Stimulated activated CD8-positive, alpha-beta memory T cell treated with anti-CD3 and anti-CD28 coated beads, Interleukin-15, amount 100 ng/mL, for 1 hour (primary cell): ENCODE measurements around the gene TMEM248.
"Not testable (repeated sequence)": the region's sequence is repeated elsewhere in the genome, so short reads cannot be mapped to it uniquely, and the experiment has no call there.

ENCODE experiments used
- DNase-seq: peaks from one replicate; pipeline ENCODE4 v3.0.0-alpha.2; 2020; ENCODE audit warnings: low read depth

TMEM248 gene, protein sequence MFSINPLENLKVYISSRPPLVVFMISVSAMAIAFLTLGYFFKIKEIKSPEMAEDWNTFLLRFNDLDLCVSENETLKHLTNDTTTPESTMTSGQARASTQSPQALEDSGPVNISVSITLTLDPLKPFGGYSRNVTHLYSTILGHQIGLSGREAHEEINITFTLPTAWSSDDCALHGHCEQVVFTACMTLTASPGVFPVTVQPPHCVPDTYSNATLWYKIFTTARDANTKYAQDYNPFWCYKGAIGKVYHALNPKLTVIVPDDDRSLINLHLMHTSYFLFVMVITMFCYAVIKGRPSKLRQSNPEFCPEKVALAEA

GRCh38 chr7:66920769-66921395 lies at the start of gene TMEM248:
TSS of gene TMEM248 (plus strand) at chr7:66921225. CDS start at chr7:66941866, 20,641 bp downstream.
- DNase-seq, result peak; percentile 80

- no peak for DNase-seq
These were observed 47.5 kb upstream of the TMEM248 start for GRCh38 chr7:66873476-66873875.

DNA sequence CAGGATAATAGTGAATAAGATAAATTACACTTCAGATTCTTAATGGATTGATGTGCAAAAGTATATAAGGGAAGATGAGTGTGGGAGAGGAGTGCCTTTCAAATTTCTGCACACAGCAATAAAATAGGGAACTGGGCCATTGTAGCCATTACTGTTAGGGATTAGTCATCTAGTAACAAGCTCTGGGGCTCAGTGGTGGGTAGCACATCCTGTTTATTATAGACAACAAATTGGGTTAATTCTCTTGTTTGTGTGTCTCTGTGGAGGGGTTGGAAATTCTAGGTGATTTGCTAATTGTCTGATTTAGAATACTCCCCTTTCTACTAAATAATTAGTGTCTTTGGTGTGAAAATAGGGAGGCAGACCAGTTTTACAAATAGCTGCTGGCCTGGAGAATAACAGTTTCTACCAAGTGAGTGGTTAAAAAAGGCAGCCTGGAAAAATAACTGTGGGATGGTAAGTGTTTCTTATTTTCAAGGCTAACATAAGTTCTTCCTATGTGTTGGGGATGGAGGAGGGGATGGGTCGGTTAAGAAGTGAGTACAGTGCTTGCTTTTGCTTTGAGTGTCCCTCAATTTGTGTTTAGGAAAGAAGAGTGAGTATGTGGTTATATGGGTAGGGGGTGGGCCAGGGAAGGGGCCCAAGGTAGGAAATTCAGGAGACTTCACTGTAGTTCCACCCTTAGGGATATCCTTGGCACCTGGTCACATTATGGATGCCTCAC lies 43.3 kb upstream of the TMEM248 start:
- DNase-seq, result no peak

- DNase-seq, result not testable (repeated sequence)
These were observed 42.7 kb upstream of the TMEM248 start for GRCh38 chr7:66878301-66878685.

DNA sequence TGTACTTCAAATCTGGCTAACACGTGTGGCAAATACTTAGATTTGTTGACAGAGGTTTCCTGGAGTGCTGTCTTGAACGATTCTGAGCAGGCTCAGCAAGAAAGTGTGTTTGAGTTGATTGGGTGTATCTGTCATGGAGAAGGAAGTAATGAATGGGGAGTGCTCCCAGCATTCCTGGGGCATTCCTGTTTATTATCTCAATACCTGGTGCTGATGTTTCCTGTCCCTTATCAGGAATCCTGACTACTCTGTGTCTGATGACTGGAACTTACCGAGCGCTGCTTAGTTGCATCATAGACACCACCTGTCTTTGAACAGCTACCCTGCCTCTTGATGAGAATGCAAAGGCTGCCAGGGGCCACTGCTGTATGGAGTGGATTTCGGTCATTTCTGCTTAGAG lies 41.0 kb upstream of the TMEM248 start:
- DNase-seq, result no peak

DNA sequence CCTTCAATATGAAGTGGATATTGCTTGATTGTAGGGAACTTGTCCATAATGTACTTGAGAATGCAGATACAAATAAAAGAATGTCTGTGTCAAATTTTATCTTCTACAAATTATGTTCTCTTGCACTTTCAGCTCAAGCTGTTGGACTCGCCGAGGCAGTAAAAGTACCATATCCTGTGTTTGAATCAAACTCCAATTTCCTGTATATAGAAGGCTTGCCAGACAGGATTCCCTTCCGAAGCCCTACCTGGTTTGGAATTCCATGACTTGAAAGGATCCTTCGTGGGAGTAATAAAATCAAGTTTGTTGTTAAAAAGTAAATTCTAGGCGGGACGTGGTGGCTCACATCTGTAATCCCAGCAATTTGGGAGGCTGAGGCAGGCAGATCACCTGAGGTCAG lies 40.4 kb upstream of the TMEM248 start:
- DNase-seq, result not testable (repeated sequence)

DNA sequence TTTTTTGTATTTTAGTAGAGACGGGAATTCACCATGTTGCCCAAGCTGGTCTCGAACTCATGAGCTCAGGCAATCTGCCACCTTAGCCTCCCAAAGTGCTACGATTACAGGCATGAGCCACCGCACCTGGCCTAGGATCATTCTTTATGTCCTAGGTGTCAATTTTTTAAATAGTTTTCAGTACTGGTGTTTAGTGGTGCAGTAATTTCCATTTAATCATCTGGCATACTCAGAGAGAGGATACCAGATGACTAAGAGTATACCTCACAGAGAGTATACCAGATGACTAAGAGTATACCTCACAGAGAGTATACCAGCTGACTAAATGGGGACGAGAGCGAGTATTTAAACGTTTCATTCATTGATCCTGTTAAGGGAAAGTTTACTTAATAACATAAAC lies 37.3 kb upstream of the TMEM248 start:
- no peak for DNase-seq

DNA sequence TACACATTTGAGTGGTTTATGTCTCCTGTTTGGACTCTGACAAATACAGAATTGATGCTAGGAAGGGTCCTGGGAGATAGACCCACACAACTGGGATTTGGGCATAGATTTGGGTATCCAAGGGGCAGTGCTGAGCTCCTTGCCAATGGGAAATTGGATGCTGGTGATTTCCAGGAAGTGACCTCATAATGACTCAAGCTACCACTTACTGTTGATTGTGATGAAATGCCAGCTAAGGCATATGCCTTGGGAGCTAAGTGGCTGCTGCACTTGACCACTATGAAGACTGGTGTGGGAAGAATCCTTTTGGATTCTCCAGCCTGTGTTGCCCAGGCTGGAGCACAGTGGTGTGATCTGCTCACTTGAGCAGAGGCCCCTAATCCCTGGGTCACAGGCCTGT lies 36.5 kb upstream of the TMEM248 start:
- not testable (repeated sequence) for DNase-seq

DNA sequence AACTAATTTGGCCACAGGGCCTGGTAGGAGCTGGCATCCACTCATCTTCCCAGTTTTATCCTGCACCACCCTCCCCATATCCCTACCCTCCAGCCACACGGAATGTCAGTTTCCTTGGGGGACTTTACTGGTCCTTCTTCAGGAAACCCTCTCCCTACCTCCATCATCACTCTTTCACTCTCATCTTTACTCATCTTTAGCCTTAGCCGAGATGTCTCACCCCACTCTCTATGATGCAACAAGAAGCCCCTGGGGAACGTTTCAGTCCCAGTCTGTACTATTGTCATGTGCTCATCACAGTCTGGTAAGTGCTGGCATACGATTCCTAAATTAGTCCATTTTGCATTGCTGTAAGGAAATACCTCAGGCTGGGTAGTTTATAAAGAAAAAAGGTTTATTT lies 34.9 kb upstream of the TMEM248 start:
- DNase-seq, result no peak

- DNase-seq, result not testable (repeated sequence)
These were observed 32.8 kb upstream of the TMEM248 start for GRCh38 chr7:66888223-66888622.

- DNase-seq, result no peak
These were observed 26.5 kb upstream of the TMEM248 start for GRCh38 chr7:66894463-66895080.

DNA sequence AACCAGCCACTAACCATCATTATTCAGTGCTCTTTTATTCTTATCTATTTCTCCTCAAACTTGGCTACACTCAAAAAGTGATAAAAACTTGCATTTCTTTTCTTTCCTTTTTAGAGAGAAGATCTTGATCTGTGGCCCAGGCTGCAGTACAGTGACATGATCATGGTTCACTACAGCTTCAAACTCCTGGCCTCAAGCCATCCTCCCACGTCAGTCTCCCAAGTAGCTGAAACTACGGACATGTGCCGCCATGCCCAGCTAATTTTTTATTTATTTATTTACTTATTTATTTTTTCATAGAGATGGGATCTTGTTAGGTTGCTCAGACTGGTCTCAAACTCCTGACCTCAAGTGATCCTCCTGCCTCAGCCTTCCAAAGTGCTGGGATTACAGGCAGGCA lies 24.6 kb upstream of the TMEM248 start:
- DNase-seq, result no peak

- no peak for DNase-seq
These were observed 21.3 kb upstream of the TMEM248 start for GRCh38 chr7:66899552-66900280.

DNA sequence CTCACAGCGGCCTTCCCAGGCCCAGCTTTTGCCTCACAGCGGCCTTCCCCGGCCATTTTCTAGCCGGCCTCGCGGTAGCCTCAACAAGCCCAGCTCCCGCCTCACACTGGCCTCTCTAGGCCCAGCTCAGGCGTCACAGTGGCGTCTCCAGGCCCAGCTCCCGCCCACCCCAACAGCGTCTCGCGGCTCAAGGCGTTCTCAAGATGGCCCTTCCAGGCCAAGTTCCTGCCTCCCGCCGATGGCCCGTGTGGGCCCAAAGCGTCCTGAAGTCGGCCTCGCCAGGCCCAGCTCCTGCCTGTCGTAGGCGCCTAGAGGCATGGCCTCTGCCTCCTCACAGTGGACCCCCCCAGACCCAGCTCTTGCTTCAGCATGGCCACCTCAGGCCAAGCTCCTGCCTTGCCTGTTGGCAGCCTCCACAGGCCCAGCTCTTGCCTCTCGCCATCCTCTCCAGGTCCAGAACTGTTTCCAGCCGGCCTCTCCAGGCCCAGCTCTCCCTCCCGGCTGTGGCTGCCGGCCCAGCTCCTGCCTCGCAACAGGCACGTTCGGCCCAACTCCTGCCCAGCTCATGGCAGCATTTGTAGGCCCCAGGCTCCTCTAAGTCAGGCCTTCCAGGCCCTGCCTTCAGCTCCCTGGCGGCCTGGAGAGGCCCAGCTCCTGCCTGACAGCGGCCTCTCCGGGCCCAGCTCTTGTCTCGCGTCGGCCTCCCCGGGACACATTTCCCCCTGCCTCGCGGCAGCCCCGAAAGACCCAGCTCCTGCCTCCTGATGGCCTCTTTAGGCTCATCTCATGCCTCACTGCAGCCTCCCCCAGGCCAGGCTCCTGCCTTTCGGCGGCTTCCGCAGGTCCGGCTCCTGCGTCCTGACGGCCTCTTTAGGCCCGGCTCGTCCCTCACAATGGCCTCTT lies 18.8 kb upstream of the TMEM248 start:
- no peak for DNase-seq

GRCh38 chr7:66902844-66903180 lies 18.2 kb upstream of the TMEM248 start:
- no peak for DNase-seq

DNA sequence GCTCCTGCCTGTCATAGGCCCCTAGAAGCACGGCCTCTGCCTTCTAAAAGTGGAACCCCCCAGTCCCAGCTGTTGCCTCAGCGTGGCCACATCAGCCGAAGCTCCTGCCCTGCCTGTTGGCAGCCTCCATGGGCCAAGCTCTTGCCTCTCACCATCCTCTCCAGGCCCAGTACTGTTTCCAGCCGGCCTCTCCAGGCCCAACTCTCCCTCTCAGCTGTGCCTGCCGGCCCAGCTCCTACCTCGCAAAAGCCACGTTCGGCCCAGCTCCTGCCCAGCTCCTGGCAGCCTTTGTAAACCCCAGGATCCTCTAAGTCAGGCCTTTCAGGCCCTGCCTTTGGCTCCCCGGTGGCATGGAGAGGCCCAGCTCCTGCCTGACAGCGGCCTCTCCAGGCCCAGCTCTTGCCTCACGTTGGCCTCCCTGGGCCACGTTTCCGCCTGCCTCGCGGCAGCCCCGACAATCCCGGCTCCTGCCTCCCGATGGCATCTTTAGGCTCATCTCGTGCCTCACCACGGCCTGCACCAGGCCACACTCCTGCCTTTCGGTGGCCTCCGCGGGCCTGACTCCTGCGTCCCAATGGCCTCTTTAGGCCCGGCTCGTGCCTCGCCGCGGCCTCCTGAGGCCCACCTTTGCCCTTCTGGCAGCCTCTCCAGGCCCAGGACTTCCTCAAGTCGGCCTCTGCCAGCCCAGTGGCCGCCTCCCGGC lies 17.5 kb upstream of the TMEM248 start:
- DNase-seq, result no peak

DNA sequence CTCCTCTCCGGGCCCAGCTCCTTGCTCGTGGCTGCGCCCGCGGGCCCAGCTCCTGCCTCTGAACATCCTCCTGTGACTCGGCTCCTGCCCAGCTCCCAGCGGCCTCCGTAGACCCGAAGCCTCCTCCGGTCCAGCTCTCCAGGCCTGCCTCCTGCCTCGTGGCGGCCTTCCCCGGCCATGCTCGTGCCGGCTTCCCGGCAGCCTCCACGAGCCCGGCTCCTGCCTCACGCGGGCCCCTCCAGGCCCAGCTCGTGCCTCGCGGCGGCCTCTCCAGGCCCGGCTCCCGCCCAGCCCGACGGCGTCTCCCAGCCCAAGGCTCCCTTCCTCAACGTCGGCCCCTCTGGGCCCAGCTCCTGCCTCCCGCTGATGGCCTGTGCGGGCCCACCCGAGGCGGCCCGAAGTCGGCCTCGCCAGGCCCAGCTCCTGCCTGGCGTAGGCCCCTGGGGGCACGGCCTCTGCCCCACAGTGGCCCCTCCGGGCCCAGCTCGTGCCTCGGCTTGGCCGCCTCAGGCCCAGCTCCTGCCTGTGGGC lies 16.9 kb upstream of the TMEM248 start:
- no peak for DNase-seq

- no peak for DNase-seq
These were observed 15.7 kb upstream of the TMEM248 start for GRCh38 chr7:66905278-66905677.

GRCh38 chr7:66905689-66906088 lies 15.3 kb upstream of the TMEM248 start:
- no peak for DNase-seq

DNA sequence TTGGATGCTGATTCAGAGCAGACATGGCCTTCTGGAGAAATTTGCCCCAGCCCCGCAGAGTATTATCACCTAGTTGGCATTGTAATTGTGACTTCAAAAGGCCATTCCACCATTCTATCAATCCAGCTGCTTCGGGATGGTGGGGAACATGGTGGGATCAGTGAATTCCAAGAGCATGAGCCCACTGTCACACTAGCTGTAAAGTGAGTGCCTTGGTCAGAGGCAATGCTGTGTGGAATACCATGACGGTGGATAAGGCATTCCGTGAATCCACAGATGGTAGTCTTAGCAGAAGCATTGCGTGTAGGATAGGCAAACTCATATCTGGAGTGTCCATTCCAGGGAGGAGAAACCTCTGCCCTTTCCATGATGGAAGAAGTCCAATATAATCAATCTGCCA lies 13.3 kb upstream of the TMEM248 start:
- DNase-seq, result no peak
